NCI-H1092 treated with DMSO at 0.1 percent for 48 hours (cell line): ENCODE measurements around the gene LGALS9C.
"Not testable (repeated sequence)": the region's sequence is repeated elsewhere in the genome, so short reads cannot be mapped to it uniquely, and the experiment has no call there.

Source experiments
- DNase-seq: peaks from one replicate; lab custom pipeline; 2025; lab: John Stamatoyannopoulos, UW

The LGALS9C gene

GRCh38 chr17:18530405-18530804, 53.8 kb downstream of the LGALS9C start:
- DNase-seq, result not testable (repeated sequence)

GRCh38 chr17:18542234-18542633, 65.6 kb downstream of the LGALS9C start:
- not testable (repeated sequence) for DNase-seq

- not testable (repeated sequence) for DNase-seq
Measured at GRCh38 chr17:18542907-18543306, 66.3 kb downstream of the LGALS9C start.
